HG02943 (cell line): ENCODE measurements around the gene TMEM9B.
A peak's percentile ranks its signal among the peaks of the same experiment; 100 is the strongest.
"Not testable (repeated sequence)": the region's sequence is repeated elsewhere in the genome, so short reads cannot be mapped to it uniquely, and the experiment has no call there.

Experiments used
- ATAC-seq: cut with Tn5 transposase; IDR thresholded peaks from one replicate; pipeline ENCODE4 v1.9.1; 2021; ENCODE audit warnings: mild to moderate bottlenecking, low read depth, moderate library complexity; ENCODE audit not compliant: unreplicated experiment

TMEM9B gene

GRCh38 chr11:8979365-8979764 lies 15.1 kb upstream of the TMEM9B start:
- ATAC-seq = not testable (repeated sequence)

GRCh38 chr11:8973121-8973520 lies 8.9 kb upstream of the TMEM9B start:
- ATAC-seq = no peak

GRCh38 chr11:8971924-8972316 lies 7.7 kb upstream of the TMEM9B start:
- ATAC-seq = no peak

GRCh38 chr11:8971196-8971923 lies 7.1 kb upstream of the TMEM9B start:
- ATAC-seq = no peak

GRCh38 chr11:8967184-8967583 lies 2.9 kb upstream of the TMEM9B start:
- no peak for ATAC-seq

GRCh38 chr11:8963569-8964323 lies 496 bp downstream of the TMEM9B start:
- peak; percentile 64 for ATAC-seq

GRCh38 chr11:8962841-8963240 lies 1.4 kb downstream of the TMEM9B start:
- ATAC-seq = no peak

- ATAC-seq = no peak
Measured at GRCh38 chr11:8961401-8961800, 2.8 kb downstream of the TMEM9B start.

GRCh38 chr11:8959546-8960166 lies 4.6 kb downstream of the TMEM9B start:
- ATAC-seq = no peak

- no peak for ATAC-seq
Measured at GRCh38 chr11:8956860-8957259, 7.4 kb downstream of the TMEM9B start.

GRCh38 chr11:8948886-8949285 lies 15.4 kb downstream of the TMEM9B start:
- no peak for ATAC-seq

- ATAC-seq = no peak
Measured at GRCh38 chr11:8947230-8947943, 16.9 kb downstream of the TMEM9B start.

GRCh38 chr11:8942518-8943066 lies 21.6 kb downstream of the TMEM9B start, which contains the start of gene ASCL3:
Gene ASCL3 (minus strand): TSS chr11:8943016. CDS start chr11:8938161, 4,855 bp downstream.
- no peak for ATAC-seq

GRCh38 chr11:8941341-8942103 lies 22.7 kb downstream of the TMEM9B start:
- ATAC-seq = no peak

GRCh38 chr11:8937659-8938058 lies 26.6 kb downstream of the TMEM9B start:
- ATAC-seq = no peak

- ATAC-seq = no peak
Measured at GRCh38 chr11:8937159-8937558, 27.1 kb downstream of the TMEM9B start.

- ATAC-seq = not testable (repeated sequence)
Measured at GRCh38 chr11:8935789-8936188, 28.5 kb downstream of the TMEM9B start.

- no peak for ATAC-seq
Measured at GRCh38 chr11:8934742-8935488, 29.3 kb downstream of the TMEM9B start.

- ATAC-seq = no peak
Measured at GRCh38 chr11:8933931-8934330, 30.3 kb downstream of the TMEM9B start.
